ACC112 (cell line): ENCODE results near the gene KLHDC3.
"Not testable (repeated sequence)": the region's sequence is repeated elsewhere in the genome, so short reads cannot be mapped to it uniquely, and the experiment has no call there.

Experiments
- H2AFZ ChIP-seq: fragments of 200-600 bp; sonication (generic); one replicate; pipeline ENCODE4 v1.6.0; 2017; ENCODE audit warnings: antibody characterized with exemption, low read length; ENCODE audit not compliant: unreplicated experiment
- H3K27ac ChIP-seq: fragments of 200-600 bp; sonication (generic); 2 replicates; pipeline ENCODE4 v1.5.1; 2014; ENCODE audit warnings: low read depth, mild to moderate bottlenecking, antibody characterized with exemption, low read length, moderate library complexity
- H3K27me3 ChIP-seq: fragments of 200-600 bp; sonication (generic); 2 replicates; pipeline ENCODE4 v1.6.1; 2014; ENCODE audit warnings: mild to moderate bottlenecking, antibody characterized with exemption, low read length, moderate library complexity, mixed read lengths; ENCODE audit not compliant: insufficient read depth
- H3K36me3 ChIP-seq: fragments of 200-600 bp; sonication (generic); 2 replicates; pipeline ENCODE4 v1.6.1; 2016; ENCODE audit warnings: mild to moderate bottlenecking, antibody characterized with exemption, low read length, moderate library complexity, mixed read lengths; ENCODE audit not compliant: insufficient read depth
- H3K4me1 ChIP-seq: fragments of 200-600 bp; sonication (generic); one replicate; pipeline ENCODE4 v1.6.1; 2016; ENCODE audit warnings: low read length, mixed read lengths; ENCODE audit not compliant: insufficient read depth, unreplicated experiment, control insufficient read depth
- H3K4me3 ChIP-seq: fragments of 200-600 bp; sonication (generic); 2 replicates; pipeline ENCODE4 v1.5.1; 2014; ENCODE audit warnings: mild to moderate bottlenecking, low read depth, low read length
- H3K79me2 ChIP-seq: fragments of 200-600 bp; sonication (generic); one replicate; pipeline ENCODE4 v1.6.0; 2016; ENCODE audit warnings: low read length; ENCODE audit not compliant: control insufficient read depth, unreplicated experiment, insufficient read depth

The KLHDC3 gene

DNA sequence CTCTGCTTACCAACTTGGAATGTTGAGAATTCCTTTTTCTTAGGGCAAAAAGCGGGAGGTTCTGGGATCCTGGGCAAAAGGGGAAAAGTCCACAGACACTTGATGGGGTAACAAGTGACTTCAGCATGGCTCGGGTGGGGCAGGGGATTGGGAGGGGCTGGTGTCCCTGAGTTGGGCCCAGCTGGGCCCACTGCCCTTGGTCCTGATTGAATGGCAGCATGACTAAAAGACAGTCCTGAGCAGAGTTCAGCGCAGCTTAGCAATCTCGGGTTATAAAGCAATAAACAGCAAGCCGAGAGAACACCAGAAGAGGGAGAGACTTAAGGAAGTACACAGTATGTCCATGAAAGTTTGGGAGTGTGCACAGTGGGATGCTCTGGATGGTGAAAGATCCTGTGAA is 24.1 kb upstream of the KLHDC3 start:
- Histone ChIP-seq H3K4me3 (no peak overlapping the region), H3K36me3 (no peaks in the 10 kb centered on the region), H2AFZ (no peak overlapping the region), H3K79me2 (peaks cover 14% of the 10 kb centered on the region), H3K27ac (no peak overlapping the region), H3K4me1 (peaks cover 26% of the 10 kb centered on the region), H3K27me3 (no peaks in the 10 kb centered on the region)

- Histone ChIP-seq H3K36me3 (no peaks in the 10 kb centered on the region), H3K4me3 (no peak overlapping the region), H2AFZ (no peak overlapping the region), H3K79me2 (no peaks in the 10 kb centered on the region), H3K4me1 (peaks cover 1% of the 10 kb centered on the region), H3K27ac (no peak overlapping the region), H3K27me3 (no peaks in the 10 kb centered on the region)
These were observed 20.6 kb upstream of the KLHDC3 start for GRCh38 chr6:42993445-42993844.

- H3K79me2 ChIP-seq, result no peaks in the 10 kb centered on the region
- no peak overlapping the region for H3K27ac ChIP-seq
- H2AFZ ChIP-seq, result no peak overlapping the region
- H3K4me3 ChIP-seq, result no peak overlapping the region
- H3K4me1 ChIP-seq, result no peaks in the 10 kb centered on the region
- H3K27me3 ChIP-seq, result no peaks in the 10 kb centered on the region
- H3K36me3 ChIP-seq, result no peaks in the 10 kb centered on the region
These were observed 17.5 kb upstream of the KLHDC3 start for GRCh38 chr6:42996513-42996912.

DNA sequence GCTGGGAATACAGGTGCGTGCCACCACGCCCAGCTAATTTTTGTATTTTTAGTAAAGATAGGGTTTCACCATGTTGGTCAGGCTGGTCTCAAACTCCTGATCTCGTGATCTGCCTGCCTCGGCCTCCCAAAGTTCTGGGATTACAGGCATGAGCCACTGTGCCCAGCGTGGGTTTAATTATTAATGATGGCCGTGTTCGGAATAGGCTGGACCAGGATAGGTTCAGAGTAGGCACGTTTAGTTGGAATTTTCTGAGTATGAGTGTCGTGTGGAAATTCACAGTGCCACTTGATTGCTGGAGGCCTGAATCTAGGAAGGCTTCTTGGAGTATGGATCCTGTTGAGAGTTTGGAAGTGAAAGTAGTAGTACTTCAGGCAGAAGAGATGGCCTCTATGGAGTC is 15.8 kb upstream of the KLHDC3 start:
- not testable (repeated sequence) for H3K4me3 ChIP-seq, H3K36me3 ChIP-seq, H2AFZ ChIP-seq, H3K79me2 ChIP-seq, H3K27me3 ChIP-seq, H3K27ac ChIP-seq, H3K4me1 ChIP-seq

GRCh38 chr6:43001843-43002242 is 12.2 kb upstream of the KLHDC3 start:
- Histone ChIP-seq H3K4me1 (no peaks in the 10 kb centered on the region), H2AFZ (no peak overlapping the region), H3K4me3 (no peak overlapping the region), H3K27me3 (no peaks in the 10 kb centered on the region), H3K36me3 (no peaks in the 10 kb centered on the region), H3K79me2 (no peaks in the 10 kb centered on the region), H3K27ac (no peak overlapping the region)

DNA sequence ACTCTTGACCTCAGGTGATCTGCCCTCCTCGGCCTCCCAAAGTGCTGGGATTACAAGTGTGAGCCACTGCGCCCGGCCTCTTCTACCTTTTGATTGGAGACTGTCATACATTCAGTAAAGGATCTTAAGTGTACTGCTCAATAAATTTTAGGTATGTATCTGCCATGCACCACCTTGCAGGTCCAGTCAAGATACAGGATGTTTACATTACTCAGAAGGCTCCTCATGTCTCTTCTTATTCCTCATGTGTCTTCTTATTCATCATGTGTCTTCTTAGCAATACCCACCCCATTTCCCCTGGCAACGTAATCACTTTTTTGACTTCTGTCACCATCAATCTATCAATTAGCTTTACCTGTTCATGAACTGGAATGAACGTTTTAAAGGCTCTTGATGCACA is 8.2 kb upstream of the KLHDC3 start:
- Histone ChIP-seq H3K27me3 (no peaks in the 10 kb centered on the region), H3K4me3 (no peak overlapping the region), H2AFZ (no peak overlapping the region), H3K4me1 (no peaks in the 10 kb centered on the region), H3K27ac (no peak overlapping the region), H3K36me3 (peaks cover 8% of the 10 kb centered on the region), H3K79me2 (no peaks in the 10 kb centered on the region)

GRCh38 chr6:43006251-43006650 is 7.8 kb upstream of the KLHDC3 start:
- Histone ChIP-seq H3K27ac (no peak overlapping the region), H3K36me3 (peaks cover 8% of the 10 kb centered on the region), H2AFZ (no peak overlapping the region), H3K4me1 (no peaks in the 10 kb centered on the region), H3K4me3 (no peak overlapping the region), H3K27me3 (no peaks in the 10 kb centered on the region), H3K79me2 (no peaks in the 10 kb centered on the region)

DNA sequence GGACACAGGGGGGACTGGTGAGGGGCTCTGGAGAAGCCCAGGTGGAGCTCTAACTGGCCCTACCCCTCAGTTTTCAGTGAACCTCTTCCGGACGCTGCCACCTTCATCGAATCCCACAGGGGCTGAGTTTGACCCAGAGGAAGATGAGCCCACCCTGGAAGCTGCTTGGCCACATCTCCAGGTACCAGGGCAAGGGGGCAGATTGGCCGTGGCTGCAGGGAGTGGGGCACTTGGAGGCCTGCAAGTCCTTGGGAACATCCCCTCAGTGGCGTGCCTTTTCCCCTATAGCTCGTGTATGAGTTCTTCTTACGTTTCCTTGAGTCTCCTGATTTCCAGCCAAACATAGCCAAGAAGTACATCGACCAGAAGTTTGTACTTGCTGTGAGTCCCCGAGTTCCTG is 6.9 kb upstream of the KLHDC3 start:
- peaks cover 8% of the 10 kb centered on the region for H3K36me3 ChIP-seq
- H3K4me1 ChIP-seq, result peaks cover 7% of the 10 kb centered on the region
- H3K27me3 ChIP-seq, result no peaks in the 10 kb centered on the region
- peaks cover 4% of the 10 kb centered on the region for H3K79me2 ChIP-seq
- H3K4me3 ChIP-seq, result no peak overlapping the region
- H2AFZ ChIP-seq, result no peak overlapping the region
- H3K27ac ChIP-seq, result no peak overlapping the region

DNA sequence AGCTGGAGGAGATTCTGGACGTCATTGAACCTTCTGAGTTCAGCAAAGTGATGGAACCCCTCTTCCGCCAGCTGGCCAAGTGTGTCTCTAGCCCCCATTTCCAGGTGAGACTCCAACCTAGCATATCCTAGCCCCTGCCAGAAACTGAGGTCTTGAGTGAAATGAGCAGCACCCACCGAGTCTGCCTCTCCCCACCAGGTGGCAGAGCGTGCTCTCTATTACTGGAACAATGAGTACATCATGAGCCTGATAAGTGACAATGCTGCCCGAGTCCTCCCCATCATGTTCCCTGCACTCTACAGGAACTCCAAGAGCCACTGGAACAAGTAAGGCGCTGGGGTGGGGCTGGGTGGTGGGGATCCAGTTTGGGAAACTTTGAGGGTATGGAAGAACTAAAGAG is 4.9 kb upstream of the KLHDC3 start:
- no peaks in the 10 kb centered on the region for H3K27me3 ChIP-seq
- H3K36me3 ChIP-seq, result peaks cover 8% of the 10 kb centered on the region
- no peak overlapping the region for H3K4me3 ChIP-seq
- H3K79me2 ChIP-seq, result peaks cover 17% of the 10 kb centered on the region
- H3K27ac ChIP-seq, result no peak overlapping the region
- H3K4me1 ChIP-seq, result peaks cover 13% of the 10 kb centered on the region
- no peak overlapping the region for H2AFZ ChIP-seq

GRCh38 chr6:43011207-43011606 is 2.8 kb upstream of the KLHDC3 start:
- Histone ChIP-seq H3K79me2 (peaks cover 37% of the 10 kb centered on the region), H3K4me3 (no peak overlapping the region)

GRCh38 chr6:43012364-43012763 is 1.7 kb upstream of the KLHDC3 start:
- Histone ChIP-seq H3K79me2 (peaks cover 49% of the 10 kb centered on the region), H3K36me3 (peaks cover 8% of the 10 kb centered on the region), H3K27me3 (no peaks in the 10 kb centered on the region), H3K4me1 (peaks cover 28% of the 10 kb centered on the region), H2AFZ (no peak overlapping the region), H3K27ac (no peak overlapping the region), H3K4me3 (peak overlapping the region; percentile 89)

More at GRCh38 chr6:43011207-43011606, 2.8 kb upstream of the KLHDC3 start:
- peaks cover 8% of the 10 kb centered on the region for H3K36me3 ChIP-seq
- no peak overlapping the region for H2AFZ ChIP-seq
- H3K27ac ChIP-seq, result no peak overlapping the region
- H3K4me1 ChIP-seq, result peaks cover 22% of the 10 kb centered on the region
- no peaks in the 10 kb centered on the region for H3K27me3 ChIP-seq
